Right kidney (tissue), 1 donor: ENCODE results near the gene EMILIN1.

Source experiments
- DNase-seq: peaks from one replicate; pipeline ENCODE4 v3.0.0-alpha.2; 2016

The EMILIN1 gene

DNA sequence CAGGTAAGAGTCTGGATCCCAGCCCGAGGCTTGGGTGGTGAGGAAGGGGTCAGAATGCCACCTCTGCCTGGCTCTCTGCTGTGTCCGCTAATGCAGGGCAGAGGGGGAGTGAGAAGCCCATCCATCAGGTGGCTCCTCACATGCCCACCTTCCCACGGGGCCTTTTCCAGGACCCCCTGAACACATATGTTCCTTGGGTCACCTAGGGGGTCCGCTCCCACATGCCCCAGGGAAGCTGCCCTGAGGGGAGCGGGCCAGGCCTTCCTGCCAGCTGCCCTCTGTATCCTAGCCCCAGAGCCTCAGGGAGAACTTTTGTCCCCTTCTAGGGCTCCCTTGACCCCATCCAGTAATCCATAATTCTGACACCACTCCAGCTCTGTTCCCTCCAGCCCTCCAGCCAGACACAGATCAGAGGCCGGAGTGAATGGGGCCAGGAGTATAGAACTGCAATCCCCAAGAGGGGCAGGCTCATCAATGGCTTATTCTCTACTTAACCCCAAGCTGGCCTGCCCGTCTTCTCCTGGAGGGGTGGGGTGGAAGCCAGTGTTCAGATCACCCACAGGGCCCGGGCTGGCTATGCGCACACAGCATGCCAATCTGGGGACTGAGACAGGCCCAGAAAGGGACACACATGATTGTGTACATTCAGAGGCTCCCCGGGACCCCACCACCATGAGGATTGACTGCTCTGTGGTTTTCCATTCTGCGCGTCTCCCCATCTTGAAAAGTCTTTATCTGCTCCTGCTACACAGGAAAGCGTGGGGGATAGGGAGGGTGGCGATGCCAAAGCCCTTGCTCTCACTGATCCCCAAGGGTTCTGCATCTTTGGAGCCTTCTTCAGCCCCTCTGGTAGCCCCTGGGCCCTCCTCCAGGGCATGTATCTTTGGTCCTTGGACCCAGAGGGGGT, 1.1 kb downstream of the EMILIN1 start:
- DNase-seq: no peak

- no peak for DNase-seq
These were observed 1.7 kb downstream of the EMILIN1 start for GRCh38 chr2:27080140-27080469.

DNA sequence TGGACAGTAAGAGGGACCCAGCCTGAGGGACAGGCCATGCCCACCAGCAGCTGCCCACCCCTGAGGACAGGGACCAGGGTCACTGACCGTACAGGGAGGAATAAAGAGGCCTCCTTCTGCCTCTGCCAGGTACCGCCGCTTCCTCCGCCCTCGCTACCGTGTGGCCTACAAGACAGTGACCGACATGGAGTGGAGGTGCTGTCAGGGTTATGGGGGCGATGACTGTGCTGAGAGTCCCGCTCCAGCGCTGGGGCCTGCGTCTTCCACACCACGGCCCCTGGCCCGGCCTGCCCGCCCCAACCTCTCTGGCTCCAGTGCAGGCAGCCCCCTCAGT, 2.2 kb downstream of the EMILIN1 start:
- DNase-seq: no peak

DNA sequence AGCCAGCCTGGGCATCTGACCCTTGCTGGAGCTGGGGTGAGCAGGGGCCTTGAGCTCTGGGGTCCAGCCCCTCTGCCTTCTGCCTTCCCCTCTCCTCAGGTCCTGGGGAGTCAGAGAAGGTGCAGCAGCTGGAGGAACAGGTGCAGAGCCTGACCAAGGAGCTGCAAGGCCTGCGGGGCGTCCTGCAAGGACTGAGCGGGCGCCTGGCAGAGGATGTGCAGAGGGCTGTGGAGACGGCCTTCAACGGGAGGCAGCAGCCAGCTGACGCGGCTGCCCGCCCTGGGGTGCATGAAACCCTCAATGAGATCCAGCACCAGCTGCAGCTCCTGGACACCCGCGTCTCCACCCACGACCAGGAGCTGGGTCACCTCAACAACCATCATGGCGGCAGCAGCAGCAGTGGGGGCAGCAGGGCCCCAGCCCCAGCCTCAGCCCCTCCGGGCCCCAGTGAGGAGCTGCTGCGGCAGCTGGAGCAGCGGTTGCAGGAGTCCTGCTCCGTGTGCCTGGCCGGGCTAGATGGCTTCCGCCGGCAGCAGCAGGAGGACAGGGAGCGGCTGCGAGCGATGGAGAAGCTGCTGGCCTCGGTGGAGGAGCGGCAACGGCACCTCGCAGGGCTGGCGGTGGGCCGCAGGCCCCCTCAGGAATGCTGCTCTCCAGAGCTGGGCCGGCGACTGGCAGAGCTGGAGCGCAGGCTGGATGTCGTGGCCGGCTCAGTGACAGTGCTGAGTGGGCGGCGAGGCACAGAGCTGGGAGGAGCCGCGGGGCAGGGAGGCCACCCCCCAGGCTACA, 3.8 kb downstream of the EMILIN1 start:
- no peak for DNase-seq

DNA sequence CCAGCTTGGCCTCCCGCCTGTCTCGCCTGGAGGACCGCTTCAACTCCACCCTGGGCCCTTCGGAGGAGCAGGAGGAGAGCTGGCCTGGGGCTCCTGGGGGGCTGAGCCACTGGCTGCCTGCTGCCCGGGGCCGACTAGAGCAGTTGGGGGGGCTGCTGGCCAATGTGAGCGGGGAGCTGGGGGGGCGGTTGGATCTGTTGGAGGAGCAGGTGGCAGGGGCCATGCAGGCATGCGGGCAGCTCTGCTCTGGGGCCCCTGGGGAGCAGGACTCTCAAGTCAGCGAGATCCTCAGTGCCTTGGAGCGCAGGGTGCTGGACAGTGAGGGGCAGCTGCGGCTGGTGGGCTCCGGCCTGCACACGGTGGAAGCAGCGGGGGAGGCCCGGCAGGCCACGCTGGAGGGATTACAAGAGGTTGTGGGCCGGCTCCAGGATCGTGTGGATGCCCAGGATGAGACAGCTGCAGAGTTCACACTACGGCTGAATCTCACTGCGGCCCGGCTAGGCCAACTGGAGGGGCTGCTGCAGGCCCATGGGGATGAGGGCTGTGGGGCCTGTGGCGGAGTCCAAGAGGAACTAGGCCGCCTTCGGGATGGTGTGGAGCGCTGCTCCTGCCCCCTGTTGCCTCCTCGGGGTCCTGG, 4.5 kb downstream of the EMILIN1 start:
- DNase-seq: no peak

GRCh38 chr2:27083410-27084296, 5.2 kb downstream of the EMILIN1 start:
- no peak for DNase-seq

- no peak for DNase-seq
These were observed 6.1 kb downstream of the EMILIN1 start for GRCh38 chr2:27084297-27085061.

DNA sequence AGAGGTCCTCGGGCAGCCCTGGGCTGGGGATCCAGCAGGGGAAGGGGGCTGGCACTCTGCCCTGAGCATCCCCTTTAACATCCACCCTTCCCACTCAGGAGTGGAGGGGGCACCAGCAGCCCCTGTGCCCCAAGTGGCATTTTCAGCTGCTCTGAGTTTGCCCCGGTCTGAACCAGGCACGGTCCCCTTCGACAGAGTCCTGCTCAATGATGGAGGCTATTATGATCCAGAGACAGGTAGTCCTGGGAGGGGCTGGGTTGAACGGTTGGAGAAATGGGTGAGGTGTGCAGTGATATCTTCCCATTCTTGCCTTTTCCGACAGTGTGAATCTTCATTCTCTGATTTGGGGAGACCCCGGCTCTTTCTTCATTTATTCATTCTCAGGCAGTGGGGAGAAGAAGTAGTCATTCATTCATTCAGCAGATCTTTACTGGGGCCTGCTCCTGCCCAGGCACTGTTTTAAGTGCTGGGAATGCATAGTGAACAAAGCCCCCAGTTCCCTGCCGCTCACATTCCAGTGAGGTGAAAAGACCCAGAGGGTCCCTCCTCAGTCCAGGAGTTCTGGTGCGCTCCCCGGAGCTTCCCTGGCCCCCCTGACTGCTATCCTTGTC, 6.8 kb downstream of the EMILIN1 start:
- DNase-seq: no peak

GRCh38 chr2:27085673-27086089, 7.3 kb downstream of the EMILIN1 start:
- DNase-seq: peak; percentile 87

DNA sequence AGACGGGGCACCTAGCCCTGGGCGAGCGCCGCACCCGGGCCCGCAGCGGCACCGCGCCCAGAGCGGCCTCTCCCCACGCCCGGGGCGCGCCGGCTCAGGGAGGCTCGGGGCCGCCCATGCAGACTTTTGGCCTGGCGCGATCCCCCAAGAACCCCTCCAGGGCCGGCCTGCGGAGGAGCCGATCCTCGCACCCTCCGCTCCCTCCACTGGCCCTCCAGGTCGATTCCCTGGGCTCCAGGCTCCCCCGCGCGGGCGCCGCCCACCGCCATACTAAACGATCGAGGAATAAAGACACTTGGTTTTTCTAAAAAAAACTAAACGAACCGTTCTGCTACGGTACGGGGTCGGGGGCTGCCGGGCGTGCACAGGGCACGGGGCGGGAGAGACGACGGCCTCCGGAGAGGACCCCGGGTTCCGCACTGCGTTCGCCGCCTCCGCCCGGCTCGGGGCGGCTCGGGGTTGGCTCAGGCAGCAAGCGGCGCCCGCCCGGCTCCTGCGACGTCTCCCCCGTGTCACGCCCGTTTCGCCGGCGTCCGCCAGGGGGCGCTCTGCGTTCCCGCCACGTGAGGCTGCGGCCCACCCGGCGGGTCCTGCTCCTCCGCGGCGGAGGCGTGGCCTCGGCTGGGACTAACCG, 7.8 kb downstream of the EMILIN1 start:
- peak; percentile 92 for DNase-seq

DNA sequence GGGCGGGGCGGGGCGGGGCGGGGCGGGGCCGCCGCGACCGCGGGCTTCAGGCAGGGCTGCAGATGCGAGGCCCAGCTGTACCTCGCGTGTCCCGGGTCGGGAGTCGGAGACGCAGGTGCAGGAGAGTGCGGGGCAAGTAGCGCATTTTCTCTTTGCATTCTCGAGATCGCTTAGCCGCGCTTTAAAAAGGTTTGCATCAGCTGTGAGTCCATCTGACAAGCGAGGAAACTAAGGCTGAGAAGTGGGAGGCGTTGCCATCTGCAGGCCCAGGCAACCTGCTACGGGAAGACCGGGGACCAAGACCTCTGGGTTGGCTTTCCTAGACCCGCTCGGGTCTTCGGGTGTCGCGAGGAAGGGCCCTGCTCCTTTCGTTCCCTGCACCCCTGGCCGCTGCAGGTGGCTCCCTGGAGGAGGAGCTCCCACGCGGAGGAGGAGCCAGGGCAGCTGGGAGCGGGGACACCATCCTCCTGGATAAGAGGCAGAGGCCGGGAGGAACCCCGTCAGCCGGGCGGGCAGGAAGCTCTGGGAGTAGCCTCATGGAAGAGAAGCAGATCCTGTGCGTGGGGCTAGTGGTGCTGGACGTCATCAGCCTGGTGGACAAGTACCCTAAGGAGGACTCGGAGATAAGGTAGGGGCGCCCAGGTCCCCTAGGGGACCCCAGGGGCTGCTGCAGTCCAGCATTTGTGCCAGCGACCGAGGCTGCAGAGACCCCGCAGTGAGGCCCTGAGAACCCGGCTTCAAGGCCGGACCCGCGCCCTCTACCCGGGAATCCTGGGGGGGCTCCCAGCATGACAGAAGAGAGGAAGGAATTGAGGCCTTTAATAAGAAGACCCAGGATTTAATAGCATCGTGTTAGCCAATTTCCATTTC, 8.5 kb downstream of the EMILIN1 start, which contains the start of gene KHK:
TSS of gene KHK (plus strand) at position 49 of the 870 bp plus-strand sequence. CDS start at position 537, 488 bp downstream.
- peak; percentile 81 for DNase-seq

- DNase-seq: no peak
These were observed 9.5 kb downstream of the EMILIN1 start for GRCh38 chr2:27087823-27088410.

DNA sequence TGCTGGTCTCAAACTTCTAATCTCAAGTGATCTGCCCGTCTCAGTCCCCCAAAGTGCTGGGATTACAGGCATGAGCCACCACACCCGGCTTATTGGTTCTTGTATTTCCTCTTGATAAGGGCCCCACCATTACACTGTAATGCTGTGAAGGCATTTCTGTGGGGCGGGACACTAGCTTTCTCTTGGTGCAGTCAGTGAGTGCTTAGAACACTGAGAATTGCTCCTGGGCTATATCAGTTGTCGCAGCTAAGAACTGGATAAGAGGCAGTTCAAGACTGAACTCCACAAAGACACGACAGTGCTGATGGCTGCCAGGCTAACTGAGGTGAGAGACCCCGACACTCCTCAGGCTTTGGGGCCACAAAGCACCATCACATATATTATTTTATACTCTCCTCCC, 10.2 kb downstream of the EMILIN1 start:
- DNase-seq: no peak

DNA sequence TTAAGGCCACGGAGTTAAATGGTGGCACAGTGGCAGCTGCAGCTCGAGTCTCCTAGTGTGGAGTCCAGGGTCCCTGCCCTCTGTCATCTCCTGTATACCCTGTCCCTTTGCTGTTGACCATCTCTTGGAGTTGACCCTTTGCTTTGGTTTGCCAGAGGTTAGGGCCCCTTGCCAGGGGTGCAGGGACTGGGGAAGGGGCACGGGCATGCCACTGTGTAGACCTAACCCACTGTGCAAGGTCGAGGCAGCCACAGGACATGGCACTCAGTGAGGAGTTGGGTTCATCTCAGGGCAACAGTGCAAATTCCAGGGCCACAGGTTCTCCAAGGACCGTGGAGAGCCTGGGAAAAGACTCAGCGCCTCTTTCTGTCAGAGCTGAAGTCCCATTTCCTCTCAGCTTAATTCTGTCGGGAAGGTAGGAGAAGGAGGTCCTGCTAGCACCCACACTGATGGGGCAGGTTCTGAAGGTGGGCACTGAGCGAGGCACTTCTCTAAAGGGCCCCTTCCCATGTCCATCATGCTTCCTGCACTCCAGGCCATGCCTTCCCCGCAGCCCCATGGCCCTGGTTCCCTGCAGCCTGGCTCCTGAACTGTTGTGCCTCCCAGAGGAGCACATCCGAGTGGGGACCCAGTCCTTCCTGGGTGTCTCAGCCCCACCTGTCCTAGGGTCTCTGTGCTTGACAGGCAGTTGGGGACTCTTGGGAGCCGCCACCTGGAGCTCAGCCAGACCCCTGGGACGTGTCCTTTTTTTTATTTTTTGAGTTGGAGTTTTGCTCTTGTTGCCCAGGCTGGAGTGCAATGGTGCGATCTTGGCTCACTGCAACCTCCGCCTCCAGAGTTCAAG, 10.9 kb downstream of the EMILIN1 start:
- no peak for DNase-seq

DNA sequence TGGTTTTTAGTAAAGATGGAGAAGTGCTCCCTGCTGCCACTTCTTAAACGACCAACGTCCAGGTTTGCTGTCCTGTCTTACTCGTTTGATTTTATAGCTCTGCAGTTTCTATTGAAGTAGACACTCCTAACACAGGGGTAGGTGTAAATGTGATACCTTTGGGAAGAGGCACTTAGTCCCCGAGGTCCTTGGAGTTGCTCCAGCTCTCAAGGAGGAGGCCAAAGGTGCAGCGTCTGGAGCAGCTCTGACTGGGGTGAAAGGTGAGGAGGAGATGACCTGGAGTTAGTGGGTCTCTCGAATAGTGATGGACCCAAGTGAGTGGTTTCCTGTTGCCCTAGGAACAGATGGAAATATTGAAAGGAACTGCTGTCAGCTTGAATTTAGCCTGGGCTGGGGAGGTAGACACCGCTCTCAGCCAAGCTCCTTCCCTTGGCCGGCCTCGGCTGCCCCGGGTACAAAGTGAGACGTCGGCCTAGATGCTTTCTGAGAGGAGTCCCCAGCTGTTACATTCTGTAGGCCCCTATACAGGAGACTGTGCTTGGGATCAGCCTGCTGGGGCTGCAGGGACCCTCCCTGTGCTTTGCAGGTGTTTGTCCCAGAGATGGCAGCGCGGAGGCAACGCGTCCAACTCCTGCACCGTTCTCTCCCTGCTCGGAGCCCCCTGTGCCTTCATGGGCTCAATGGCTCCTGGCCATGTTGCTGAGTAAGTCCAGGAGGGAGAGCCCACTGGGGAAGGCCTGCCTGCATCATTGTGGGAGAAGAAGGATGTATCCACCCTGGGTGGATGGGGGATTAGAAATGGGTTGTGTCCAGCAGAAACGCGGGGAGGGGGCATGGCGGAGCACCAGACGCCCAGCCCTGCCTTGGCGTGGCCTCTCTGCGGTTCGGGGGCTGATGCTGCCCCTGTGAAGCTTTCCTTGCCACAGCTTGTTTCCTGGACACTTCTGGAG, 13.6 kb downstream of the EMILIN1 start:
- DNase-seq: no peak

GRCh38 chr2:27092696-27093429, 14.4 kb downstream of the EMILIN1 start:
- no peak for DNase-seq
